A673 (cell line): ENCODE data around the gene ST8SIA5. TPM values are rescaled to one million over a fixed set of nuclear protein-coding genes. Genes with fewer than 3 reads are reported as not detected.

Experiments used
- BruUV-seq: library from RNA; stranded (reverse); fragments of 400-500 nt; replicated peaks from 2 replicates; lab custom pipeline; 2021; lab: Mats Ljungman, UMichigan
- CTCF ChIA-PET: fragments of 300-600 bp; sonication (Branson Sonifier 250); formaldehyde crosslinking; loops from one replicate; lab custom pipeline; 2022; ENCODE audit warnings: antibody characterized with exemption; lab: Charles Lee
- POLR2A ChIA-PET: fragments of 300-600 bp; sonication (Branson Sonifier 250); formaldehyde crosslinking; loops from one replicate; lab custom pipeline; 2022; ENCODE audit warnings: antibody characterized with exemption; ENCODE audit not compliant: low non-redundant PET; lab: Charles Lee
- DNase-seq: peaks from one replicate; pipeline ENCODE4 v3.0.0-alpha.2; 2015; ENCODE audit warnings: low spot score
- H3K27ac ChIP-seq: fragments of 200-600 bp; sonication (generic); 2 replicates; pipeline ENCODE4 v1.5.1; 2016; ENCODE audit warnings: mixed run types, low read depth, mild to moderate bottlenecking, mixed read lengths, antibody characterized with exemption, low read length; ENCODE audit not compliant: poor library complexity, severe bottlenecking
- H3K27me3 ChIP-seq: fragments of 200-600 bp; sonication (generic); replicated peaks from 2 replicates; pipeline ENCODE4 v1.6.1; 2017; ENCODE audit warnings: mixed run types, low read depth, mild to moderate bottlenecking, mixed read lengths, antibody characterized with exemption, low read length; ENCODE audit not compliant: insufficient read depth, poor library complexity
- H3K36me3 ChIP-seq: fragments of 200-600 bp; sonication (generic); 2 replicates; pipeline ENCODE4 v1.6.1; 2016; ENCODE audit warnings: mixed run types, mild to moderate bottlenecking, mixed read lengths, antibody characterized with exemption, low read length; ENCODE audit not compliant: insufficient read depth, poor library complexity, severe bottlenecking
- H3K4me1 ChIP-seq: fragments of 200-600 bp; sonication (generic); 2 replicates; pipeline ENCODE4 v1.6.1; 2017; ENCODE audit warnings: mixed run types, mild to moderate bottlenecking, mixed read lengths, antibody characterized with exemption, low read length; ENCODE audit not compliant: insufficient read depth, poor library complexity, severe bottlenecking
- H3K4me3 ChIP-seq: fragments of 200-600 bp; sonication (generic); 2 replicates; pipeline ENCODE4 v1.5.1; 2016; ENCODE audit warnings: low read depth, mixed run types, mild to moderate bottlenecking, mixed read lengths, low read length; ENCODE audit not compliant: poor library complexity, severe bottlenecking
- H3K9me3 ChIP-seq: fragments of 200-600 bp; sonication (generic); 2 replicates; pipeline ENCODE4 v1.6.1; 2016; ENCODE audit warnings: mixed run types, low read depth, mild to moderate bottlenecking, mixed read lengths, antibody characterized with exemption, low read length; ENCODE audit not compliant: poor library complexity, severe bottlenecking
- CTCF ChIP-seq: fragments of 300-800, 200-600 bp; sonication (generic); conservative IDR thresholded peaks from 2 replicates; pipeline ENCODE4 v1.5.1; 2017; ENCODE audit warnings: low read depth, mild to moderate bottlenecking, antibody characterized with exemption, low read length, moderate library complexity, mixed read lengths
- EZH2 ChIP-seq: fragments of 200-600 bp; sonication (generic); IDR thresholded peaks from 2 replicates; pipeline ENCODE4 v1.6.1; 2017; ENCODE audit warnings: borderline replicate concordance, low read depth, mild to moderate bottlenecking, mixed read lengths, antibody characterized with exemption, low read length; ENCODE audit not compliant: poor library complexity, severe bottlenecking
- intact Hi-C: fragments of 100-400 bp; cut with micrococcal nuclease; formaldehyde crosslinking; loops from one replicate; pipeline ENCODE4 v1.10.0; 2022; ENCODE audit not compliant: unreplicated experiment
- total RNA-seq: library from RNA; stranded (reverse); gene quantifications from 2 replicates; pipeline ENCODE4 v1.2.3, GENCODE V29; 2021

ST8SIA5 gene
- total RNA-seq, 1 experiment from 2014 or later: 17.9 TPM

- no TSS peak for BruUV-seq
- POLR2A ChIA-PET: no interaction called here
These were observed 36.3 kb downstream of the ST8SIA5 start for GRCh38 chr18:46720521-46720920.

GRCh38 chr18:46720092-46720491 is 36.8 kb downstream of the ST8SIA5 start:
- Histone ChIP-seq H3K4me1 (peaks cover 48% of the 10 kb centered on the region), H3K27ac (peak overlapping the region; percentile 82), H3K36me3 (no peaks in the 10 kb centered on the region), H3K9me3 (no peaks in the 10 kb centered on the region), H3K27me3 (no peaks in the 10 kb centered on the region), H3K4me3 (no peak overlapping the region)
- POLR2A ChIA-PET: interaction anchor here (0.5 kb wide), 1 partner anchor 1097 kb away, joined by 4 read pairs; no protein-coding TSS in a partner anchor
- BruUV-seq: no TSS peak
- TF ChIP-seq CTCF (no peak), EZH2 (no peak)
- no peak for DNase-seq
- CTCF ChIA-PET: no interaction called here
- intact Hi-C loops: loop anchor here (5.0 kb wide), 1 partner anchor 113 kb away; no protein-coding TSS in a partner anchor

More at GRCh38 chr18:46720521-46720920, 36.3 kb downstream of the ST8SIA5 start:
- TF ChIP-seq EZH2: no peak
- TF ChIP-seq CTCF: no peak
- no peaks in the 10 kb centered on the region for H3K36me3 ChIP-seq
- CTCF ChIA-PET: interaction anchor here (0.5 kb wide), 1 partner anchor 48 kb away, joined by 5 read pairs; no protein-coding TSS in a partner anchor
- no peak overlapping the region for H3K4me3 ChIP-seq
- H3K27me3 ChIP-seq: no peaks in the 10 kb centered on the region
- DNase-seq: no peak
- peak overlapping the region; percentile 82 for H3K27ac ChIP-seq
- intact Hi-C loops: loop anchor here (5.0 kb wide), 1 partner anchor 113 kb away; no protein-coding TSS in a partner anchor
- H3K4me1 ChIP-seq: peaks cover 53% of the 10 kb centered on the region
- H3K9me3 ChIP-seq: no peaks in the 10 kb centered on the region

- H3K27me3 ChIP-seq: no peaks in the 10 kb centered on the region
- H3K4me1 ChIP-seq: peaks cover 45% of the 10 kb centered on the region
- H3K4me3 ChIP-seq: no peak overlapping the region
- H3K27ac ChIP-seq: peak overlapping the region; percentile 82
- CTCF ChIA-PET: no interaction called here
- POLR2A ChIA-PET: interaction anchor here (0.5 kb wide), 1 partner anchor 1098 kb away, joined by 4 read pairs; no protein-coding TSS in a partner anchor
- BruUV-seq: no TSS peak
- no peaks in the 10 kb centered on the region for H3K36me3 ChIP-seq
- H3K9me3 ChIP-seq: no peaks in the 10 kb centered on the region
- no peak for DNase-seq
- intact Hi-C loops: no loop called here
- TF ChIP-seq CTCF: no peak
- TF ChIP-seq EZH2: no peak
These were observed 37.5 kb downstream of the ST8SIA5 start for GRCh38 chr18:46719388-46719787.
